Vagina (tissue), 2 donors: Measurements from ENCODE around the gene PCDHGC5. TPM values are rescaled to one million over a fixed set of nuclear protein-coding genes. Genes with fewer than 3 reads are reported as not detected.

Experiments used
- DNase-seq, 2 donors: peaks; one replicate each; pipeline ENCODE4 v3.0.0-alpha.2; 2017; ENCODE audit errors: extremely low spot score in 2 of 2
- H3K27ac ChIP-seq: fragments of 200-600 bp; sonication (generic); one replicate; pipeline ENCODE4 v1.5.1; 2019
- H3K27me3 ChIP-seq: fragments of 200-600 bp; sonication (generic); one replicate; pipeline ENCODE4 v1.5.1; 2019
- H3K36me3 ChIP-seq, 2 donors: fragments of 200-600 bp; sonication (generic); one replicate each; pipeline ENCODE4 v1.5.1; 2017 to 2019
- H3K4me1 ChIP-seq: fragments of 200-600 bp; sonication (generic); one replicate; pipeline ENCODE4 v1.5.1; 2019
- H3K4me3 ChIP-seq, 2 donors: fragments of 200-600 bp; sonication (generic); 1 replicate in 1 of 2; 2 replicates in 1 of 2; pipeline ENCODE4 v1.5.1; 2016 to 2019
- H3K9me3 ChIP-seq: fragments of 200-600 bp; sonication (generic); one replicate; pipeline ENCODE4 v1.5.1; 2019
- POLR2A ChIP-seq, 2 donors: fragments of 450-650 bp; IDR thresholded peaks; one replicate each; pipeline ENCODE4 v1.6.1; 2017; ENCODE audit warnings: antibody characterized with exemption in 2 of 2, mild to moderate bottlenecking in 2 of 2, moderate library complexity in 2 of 2
- POLR2AphosphoS5 ChIP-seq, 2 donors: sonication (generic); formaldehyde crosslinking; IDR thresholded peaks; one replicate each; pipeline ENCODE4 v1.9.0; 2017; ENCODE audit warnings: antibody characterized with exemption in 2 of 2, mild to moderate bottlenecking in 2 of 2, low read depth in 1 of 2; ENCODE audit not compliant: insufficient read depth in 1 of 2
- intact Hi-C: fragments of 100-400 bp; cut with DNase I; formaldehyde crosslinking; loops from one replicate; pipeline ENCODE4 v1.15.1; 2023
- total RNA-seq: library from RNA; depleted of rRNA; stranded (reverse); fragments of >200 nt; gene quantifications from one replicate; pipeline ENCODE4 v1.2.3, GENCODE V29; 2016
- TF ChIP-seq, protein P1 (sequence below), 3 experiments: fragments of 450-650 bp in 2 of 3; fragments of 200-600 bp in 1 of 3; sonication (generic) in 1 of 3; IDR thresholded peaks; one replicate each; pipeline ENCODE4 v1.5.1; 2017 to 2019; ENCODE audit warnings: antibody characterized with exemption in 3 of 3, mild to moderate bottlenecking in 2 of 3, moderate library complexity in 2 of 3

The PCDHGC5 gene
- total RNA-seq, 1 donor from 2014 or later: 3.4 TPM

DNA sequence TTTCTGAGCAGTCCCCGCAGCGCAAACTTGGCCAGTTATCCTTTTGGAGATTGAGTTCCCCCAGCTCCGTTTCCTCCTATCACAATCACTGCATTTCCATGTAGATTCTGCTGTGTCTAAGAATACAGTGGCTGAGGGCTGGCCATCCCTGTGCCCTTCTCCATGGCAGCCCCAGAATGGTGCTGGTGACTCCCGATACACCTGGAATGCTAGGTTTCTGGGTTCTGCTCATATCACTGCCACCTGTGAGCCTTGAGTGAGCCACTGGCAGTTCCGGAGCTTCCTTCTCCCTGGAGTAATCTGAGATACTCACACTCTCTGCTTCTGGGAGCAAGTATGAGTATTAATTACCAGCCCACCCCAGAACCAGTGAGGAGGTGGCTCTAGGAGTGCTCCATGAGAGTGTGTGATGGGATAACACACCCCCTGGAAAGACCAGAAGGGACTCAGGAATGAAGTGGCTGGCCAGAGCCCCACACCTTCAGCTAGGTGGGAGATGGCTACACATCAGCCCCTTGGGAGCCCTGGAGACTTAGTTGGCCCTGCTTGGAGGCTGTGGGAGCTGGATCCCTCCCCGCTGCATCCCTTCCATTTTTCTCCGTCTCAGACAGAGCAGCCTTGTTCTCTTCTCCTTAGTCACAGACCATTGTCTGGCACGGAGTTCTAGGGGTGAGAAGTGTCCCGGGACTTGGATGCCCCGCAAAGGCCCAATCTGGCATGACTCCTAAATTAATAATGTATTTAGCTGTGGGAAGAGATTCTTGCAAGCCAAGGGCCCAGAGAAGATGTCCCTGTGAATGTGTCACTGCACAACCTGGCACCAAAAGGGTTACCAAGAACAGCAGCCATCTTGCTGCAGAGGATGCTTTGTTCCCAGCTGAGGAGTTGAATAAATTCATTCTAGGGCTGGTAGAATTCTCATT lies 4.9 kb downstream of the PCDHGC5 start:
- H3K9me3 ChIP-seq: no peaks in the 10 kb centered on the region
- no peak for TF ChIP-seq POLR2AphosphoS5 (IDR thresholded peaks at IDR 0.05; ENCODE audit: insufficient read depth in 1 of 2, low read depth in 1 of 2)
- TF ChIP-seq, protein P1, sequence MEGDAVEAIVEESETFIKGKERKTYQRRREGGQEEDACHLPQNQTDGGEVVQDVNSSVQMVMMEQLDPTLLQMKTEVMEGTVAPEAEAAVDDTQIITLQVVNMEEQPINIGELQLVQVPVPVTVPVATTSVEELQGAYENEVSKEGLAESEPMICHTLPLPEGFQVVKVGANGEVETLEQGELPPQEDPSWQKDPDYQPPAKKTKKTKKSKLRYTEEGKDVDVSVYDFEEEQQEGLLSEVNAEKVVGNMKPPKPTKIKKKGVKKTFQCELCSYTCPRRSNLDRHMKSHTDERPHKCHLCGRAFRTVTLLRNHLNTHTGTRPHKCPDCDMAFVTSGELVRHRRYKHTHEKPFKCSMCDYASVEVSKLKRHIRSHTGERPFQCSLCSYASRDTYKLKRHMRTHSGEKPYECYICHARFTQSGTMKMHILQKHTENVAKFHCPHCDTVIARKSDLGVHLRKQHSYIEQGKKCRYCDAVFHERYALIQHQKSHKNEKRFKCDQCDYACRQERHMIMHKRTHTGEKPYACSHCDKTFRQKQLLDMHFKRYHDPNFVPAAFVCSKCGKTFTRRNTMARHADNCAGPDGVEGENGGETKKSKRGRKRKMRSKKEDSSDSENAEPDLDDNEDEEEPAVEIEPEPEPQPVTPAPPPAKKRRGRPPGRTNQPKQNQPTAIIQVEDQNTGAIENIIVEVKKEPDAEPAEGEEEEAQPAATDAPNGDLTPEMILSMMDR (IDR thresholded peaks at IDR 0.05): no peak
- TF ChIP-seq POLR2A (IDR thresholded peaks at IDR 0.05): no peak
- peak in 1 of 2 donors; percentile 84 for DNase-seq
- peak overlapping the region; percentile 60 for H3K27ac ChIP-seq
- intact Hi-C loops: no loop called here
- H3K4me3 ChIP-seq: peak overlapping the region in 1 of 2 donors; percentile 27
- H3K27me3 ChIP-seq: no peaks in the 10 kb centered on the region
- H3K36me3 ChIP-seq: peaks cover 0 to 3% of the 10 kb centered on the region in 2 donors
- H3K4me1 ChIP-seq: peaks cover 55% of the 10 kb centered on the region

DNA sequence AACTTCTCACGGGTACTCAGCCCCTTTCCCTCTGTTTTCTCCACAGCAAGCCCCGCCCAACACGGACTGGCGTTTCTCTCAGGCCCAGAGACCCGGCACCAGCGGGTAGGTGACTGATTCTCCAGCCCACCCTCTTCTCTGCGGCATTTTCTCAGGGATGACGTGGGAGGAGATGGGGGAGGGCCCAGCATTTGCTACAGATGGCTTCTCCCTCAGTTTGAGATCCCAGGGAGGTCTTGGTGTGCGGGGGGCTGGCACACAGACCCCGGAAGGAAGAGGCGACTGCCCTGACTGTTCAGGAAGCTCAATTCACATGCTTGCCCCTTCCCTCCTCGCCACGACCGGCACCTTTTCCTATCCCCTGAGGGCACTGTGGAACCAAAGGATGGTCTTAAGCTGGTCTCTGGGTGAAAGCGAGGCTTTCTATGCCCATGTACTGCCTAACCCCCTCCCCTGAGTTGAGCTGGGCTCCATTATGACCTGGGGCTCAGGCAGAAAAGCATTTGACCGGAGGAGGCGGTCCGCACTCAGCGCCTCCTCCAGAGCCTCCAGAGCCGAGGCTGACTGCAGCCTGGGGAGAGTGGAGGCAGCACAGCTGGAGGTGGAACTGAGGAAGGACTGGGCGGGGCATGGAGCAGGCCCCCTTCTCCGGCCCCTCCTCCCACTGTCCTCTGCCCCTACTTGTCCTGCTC lies 6.0 kb downstream of the PCDHGC5 start:
- H3K27ac ChIP-seq: peak overlapping the region; percentile 60
- no peak for DNase-seq

DNA sequence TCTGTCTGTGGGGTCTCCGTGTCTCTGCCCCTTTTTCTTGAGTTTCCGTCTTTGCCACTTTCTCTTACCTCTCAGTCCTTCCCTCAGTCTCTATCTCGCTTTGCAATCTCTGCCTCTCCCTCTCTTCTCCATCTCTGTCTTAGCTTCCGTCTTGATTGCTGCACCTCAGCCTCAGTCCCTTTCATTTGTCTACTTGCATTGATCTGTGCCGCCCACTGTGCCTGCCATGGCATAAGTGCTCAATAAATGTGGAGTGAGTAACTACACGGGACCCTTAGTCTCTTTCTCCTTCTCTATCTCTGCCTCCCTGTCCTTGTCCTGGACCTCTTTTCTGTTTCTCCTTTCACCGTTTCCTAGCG lies 6.6 kb downstream of the PCDHGC5 start:
- H3K27ac ChIP-seq: peak overlapping the region; percentile 60
- peaks cover 0 to 3% of the 10 kb centered on the region in 2 donors for H3K36me3 ChIP-seq
- peak overlapping the region in 1 of 2 donors; percentile 27 for H3K4me3 ChIP-seq
- DNase-seq: no peak
- peaks cover 44% of the 10 kb centered on the region for H3K4me1 ChIP-seq
- no peaks in the 10 kb centered on the region for H3K9me3 ChIP-seq
- no peaks in the 10 kb centered on the region for H3K27me3 ChIP-seq
- TF ChIP-seq, protein P1 (IDR thresholded peaks at IDR 0.05): no peak
- TF ChIP-seq POLR2A (IDR thresholded peaks at IDR 0.05): no peak
- no peak for TF ChIP-seq POLR2AphosphoS5 (IDR thresholded peaks at IDR 0.05; ENCODE audit: insufficient read depth in 1 of 2, low read depth in 1 of 2)
- intact Hi-C loops: no loop called here

More for the DNA sequence above, 6.0 kb downstream of the PCDHGC5 start:
- Histone ChIP-seq H3K9me3 (no peaks in the 10 kb centered on the region), H3K4me3 (peak overlapping the region in 1 of 2 donors; percentile 27), H3K36me3 (peaks cover 0 to 3% of the 10 kb centered on the region in 2 donors), H3K27me3 (no peaks in the 10 kb centered on the region), H3K4me1 (peaks cover 44% of the 10 kb centered on the region)
- TF ChIP-seq, protein P1 (IDR thresholded peaks at IDR 0.05): no peak
- peak in 1 of 2 donors; percentile 19 for TF ChIP-seq POLR2AphosphoS5 (IDR thresholded peaks at IDR 0.05; ENCODE audit: insufficient read depth in 1 of 2, low read depth in 1 of 2)
- intact Hi-C loops: no loop called here

DNA sequence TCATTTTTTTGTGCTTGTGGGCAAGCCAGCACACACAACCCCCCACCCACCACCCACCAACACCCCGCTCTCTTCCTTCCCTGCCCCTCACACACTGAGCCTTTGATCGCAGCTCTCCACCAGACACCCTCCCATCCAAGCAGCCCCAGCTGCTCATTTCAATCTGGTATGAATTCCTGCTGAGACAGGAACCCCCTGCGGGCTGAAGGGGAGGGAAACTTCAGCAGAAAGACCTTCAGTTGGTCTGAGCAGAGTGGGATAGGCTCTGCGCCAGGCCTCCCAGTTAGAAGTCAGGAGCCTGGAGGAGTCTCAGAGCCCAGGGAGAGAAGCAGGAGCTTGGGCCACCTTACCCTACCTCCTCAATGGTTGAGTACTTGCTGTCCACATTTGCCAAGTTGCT lies 7.2 kb downstream of the PCDHGC5 start:
- no peak for DNase-seq
- intact Hi-C loops: no loop called here
- TF ChIP-seq POLR2AphosphoS5 (IDR thresholded peaks at IDR 0.05; ENCODE audit: insufficient read depth in 1 of 2, low read depth in 1 of 2) (no peak), POLR2A (IDR thresholded peaks at IDR 0.05) (no peak)
- TF ChIP-seq, protein P1 (IDR thresholded peaks at IDR 0.05): no peak
- no peaks in the 10 kb centered on the region for H3K9me3 ChIP-seq
- H3K27me3 ChIP-seq: no peaks in the 10 kb centered on the region
- H3K4me3 ChIP-seq: no peak overlapping the region
- no peak overlapping the region for H3K27ac ChIP-seq
- H3K36me3 ChIP-seq: peaks cover 0 to 4% of the 10 kb centered on the region in 2 donors
- H3K4me1 ChIP-seq: peaks cover 44% of the 10 kb centered on the region
